HCT116 (cell line): ENCODE data around the gene CCDC14. TPM values are rescaled to one million over a fixed set of nuclear protein-coding genes. Genes with fewer than 3 reads are reported as not detected.

ENCODE experiments used
- ATAC-seq: fragments of 200-7000 bp; cut with Tn5 transposase; 2 replicates; pipeline ENCODE4 v1.9.1; 2020; ENCODE audit warnings: mild to moderate bottlenecking, moderate library complexity
- BruUV-seq: library from RNA; stranded (reverse); fragments of 400-500 nt; replicated peaks from 2 replicates; lab custom pipeline; 2021; lab: Mats Ljungman, UMichigan
- CTCF ChIA-PET: fragments of 300-600 bp; sonication (Branson Sonifier 250); formaldehyde crosslinking; loops from one replicate; lab custom pipeline; 2021; ENCODE audit warnings: antibody characterized with exemption; lab: Charles Lee
- POLR2A ChIA-PET: fragments of 300-600, 350-600 bp; sonication (Branson Sonifier 250); formaldehyde crosslinking; loops from one replicate; lab custom pipeline; 2021; ENCODE audit warnings: antibody characterized with exemption; lab: Charles Lee
- RAD21 ChIA-PET, 2 experiments: fragments of 300-600 bp; sonication (Branson Sonifier 250); formaldehyde crosslinking; loops; one replicate each; lab custom pipeline; 2023; ENCODE audit warnings: low total read pairs in 2 of 2; ENCODE audit not compliant: uncharacterized antibody in 2 of 2, unreplicated experiment in 2 of 2, low non-redundant PET in 1 of 2; lab: Charles Lee
- DNase-seq: peaks from one replicate; pipeline ENCODE4 v3.0.0-alpha.2; 2010; ENCODE audit warnings: low read depth, low spot score
- H2AFZ ChIP-seq: fragments of 200-600 bp; shearing (Covaris generic), sonication (generic); 2 replicates; pipeline ENCODE4 v1.6.1; 2017; ENCODE audit warnings: low read depth, mixed run types, mixed read lengths, antibody characterized with exemption, low read length; ENCODE audit not compliant: poor library complexity, severe bottlenecking
- H3K27ac ChIP-seq: 2 replicates; pipeline ENCODE4 v1.5.1; 2012; ENCODE audit warnings: low read depth, low read length
- H3K27me3 ChIP-seq: fragments of 200-600 bp; sonication (generic); 2 replicates; pipeline ENCODE4 v1.6.1; 2016; ENCODE audit warnings: mixed run types, low read length, mixed read lengths; ENCODE audit not compliant: insufficient read depth
- H3K36me3 ChIP-seq, 2 experiments: fragments of 200-500 bp in 1 of 2; fragments of 200-600 bp in 1 of 2; sonication (Bioruptor generic) in 1 of 2; sonication (generic) in 1 of 2; 2 replicates each; pipeline versions ENCODE4 v1.5.1 to v1.6.1; 2014 to 2016; ENCODE audit warnings: low read length in 2 of 2, inconsistent platforms in 1 of 2, mixed read lengths in 1 of 2, mixed run types in 1 of 2; ENCODE audit not compliant: insufficient read depth in 2 of 2, control insufficient read depth in 1 of 2
- H3K4me1 ChIP-seq, 2 experiments: fragments of 200-600 bp in 1 of 2; sonication (generic) in 1 of 2; 2 replicates each; pipeline versions ENCODE4 v1.5.1 to v1.6.1; 2012 to 2017; ENCODE audit warnings: low read length in 2 of 2, inconsistent platforms in 1 of 2, mild to moderate bottlenecking in 1 of 2, mixed read lengths in 1 of 2, mixed run types in 1 of 2, moderate library complexity in 1 of 2; ENCODE audit not compliant: insufficient read depth in 2 of 2, control insufficient read depth in 1 of 2
- H3K4me2 ChIP-seq: fragments of 200-600 bp; sonication (generic); 2 replicates; pipeline ENCODE4 v1.6.1; 2017; ENCODE audit warnings: mixed run types, low read length, mixed read lengths
- H3K4me3 ChIP-seq, 2 experiments: fragments of 200-600 bp in 1 of 2; sonication (generic) in 1 of 2; replicated peaks in 1 of 2; 2 replicates each; pipeline ENCODE4 v1.5.1; 2011 to 2016; ENCODE audit warnings: low read length in 2 of 2, control low read depth in 1 of 2, low read depth in 1 of 2, mild to moderate bottlenecking in 1 of 2, mixed read lengths in 1 of 2, mixed run types in 1 of 2
- H3K79me2 ChIP-seq: fragments of 200-600 bp; sonication (generic); 2 replicates; pipeline ENCODE4 v1.6.1; 2017; ENCODE audit warnings: mild to moderate bottlenecking, mixed run types, low read length, moderate library complexity, mixed read lengths; ENCODE audit not compliant: insufficient read depth
- H3K9ac ChIP-seq: fragments of 200-600 bp; sonication (generic); 2 replicates; pipeline ENCODE4 v1.6.1; 2016; ENCODE audit warnings: low read length, mixed read lengths
- H3K9me2 ChIP-seq: fragments of 200-600 bp; sonication (generic), shearing (Covaris generic); 2 replicates; pipeline ENCODE4 v1.6.1; 2017; ENCODE audit warnings: mixed run types, mild to moderate bottlenecking, moderate library complexity; ENCODE audit not compliant: insufficient read depth
- H3K9me3 ChIP-seq, 2 experiments: fragments of 200-500 bp in 1 of 2; fragments of 200-600 bp in 1 of 2; sonication (Bioruptor generic) in 1 of 2; sonication (generic) in 1 of 2; 2 replicates each; pipeline ENCODE4 v1.6.1; 2014 to 2017; ENCODE audit warnings: low read length in 2 of 2, mixed read lengths in 2 of 2, inconsistent platforms in 1 of 2, low read depth in 1 of 2, mild to moderate bottlenecking in 1 of 2, mixed run types in 1 of 2, moderate library complexity in 1 of 2; ENCODE audit not compliant: control insufficient read depth in 1 of 2, insufficient read depth in 1 of 2
- H4K20me1 ChIP-seq: fragments of 200-600 bp; sonication (generic), shearing (Covaris generic); 2 replicates; pipeline ENCODE4 v1.6.1; 2017; ENCODE audit warnings: mixed run types, mild to moderate bottlenecking, moderate library complexity; ENCODE audit not compliant: insufficient read depth
- CBX3 ChIP-seq: IDR thresholded peaks from 2 replicates; pipeline ENCODE4 v1.6.1; 2012; ENCODE audit warnings: low read depth
- ELF1 ChIP-seq: IDR thresholded peaks from 2 replicates; pipeline ENCODE4 v1.6.1; 2012; ENCODE audit warnings: low read depth, borderline replicate concordance
- EZH2phosphoT487 ChIP-seq: fragments of 200-600 bp; IDR thresholded peaks from 2 replicates; pipeline ENCODE4 v1.6.1; 2018; ENCODE audit warnings: antibody characterized with exemption, borderline replicate concordance
- POLR2A ChIP-seq: IDR thresholded peaks from 2 replicates; pipeline ENCODE4 v1.7.0; 2011; ENCODE audit warnings: borderline replicate concordance; ENCODE audit not compliant: insufficient read depth, insufficient read length; ENCODE audit errors: extremely low read depth
- POLR2AphosphoS5 ChIP-seq: IDR thresholded peaks from 2 replicates; pipeline ENCODE4 v1.6.1; 2011; ENCODE audit warnings: mild to moderate bottlenecking, low read depth, low read length, moderate library complexity
- RAD21 ChIP-seq: IDR thresholded peaks from 2 replicates; pipeline ENCODE4 v1.6.1; 2012; ENCODE audit warnings: low read depth, mild to moderate bottlenecking
- SIN3A ChIP-seq: IDR thresholded peaks from 2 replicates; pipeline ENCODE4 v1.6.1; 2012; ENCODE audit warnings: low read depth
- SP1 ChIP-seq: IDR thresholded peaks from 2 replicates; pipeline ENCODE4 v1.6.1; 2012; ENCODE audit warnings: low read depth
- TCF7L2 ChIP-seq: IDR thresholded peaks from 2 replicates; pipeline ENCODE4 v1.7.0; 2011; ENCODE audit warnings: borderline replicate concordance, inconsistent platforms; ENCODE audit not compliant: insufficient read depth, insufficient read length; ENCODE audit errors: extremely low read depth
- ZFX ChIP-seq: fragments of 450-650 bp; IDR thresholded peaks from 2 replicates; pipeline ENCODE4 v1.6.1; 2017
- ZNF274 ChIP-seq: fragments of 200-500 bp; sonication (Bioruptor generic); IDR thresholded peaks from 2 replicates; pipeline ENCODE4 v1.6.1; 2014; ENCODE audit warnings: mild to moderate bottlenecking, low read depth, low read length, inconsistent platforms
- intact Hi-C: fragments of 100-400 bp; cut with micrococcal nuclease; formaldehyde crosslinking; loops from 2 replicates; pipeline ENCODE4 v1.10.0; 2022
- total RNA-seq: library from RNA; stranded (reverse); gene quantifications from one replicate; pipeline ENCODE4 v1.2.1, GENCODE V29; 2021; ENCODE audit not compliant: unreplicated experiment
- TF ChIP-seq, protein P1 (sequence below): IDR thresholded peaks from 2 replicates; pipeline ENCODE4 v1.6.1; 2012; ENCODE audit warnings: low read depth
- TF ChIP-seq, protein P2 (sequence below): IDR thresholded peaks from 2 replicates; pipeline ENCODE4 v1.6.1; 2012
- TF ChIP-seq, protein P3 (sequence below), 3 experiments: fragments of 200-600 bp in 1 of 3; sonication (generic) in 1 of 3; IDR thresholded peaks in 2 of 3; conservative IDR thresholded peaks in 1 of 3; 2 replicates each; pipeline ENCODE4 v1.5.1; 2012 to 2017; ENCODE audit warnings: low read depth in 2 of 3, low read length in 2 of 3, antibody characterized with exemption in 1 of 3, borderline replicate concordance in 1 of 3, control low read depth in 1 of 3, mild to moderate bottlenecking in 1 of 3, mixed read lengths in 1 of 3, mixed run types in 1 of 3, moderate library complexity in 1 of 3; ENCODE audit not compliant: insufficient read depth in 1 of 3

Gene CCDC14
- total RNA-seq, 1 experiment from 2014 or later: 54.5 TPM

DNA sequence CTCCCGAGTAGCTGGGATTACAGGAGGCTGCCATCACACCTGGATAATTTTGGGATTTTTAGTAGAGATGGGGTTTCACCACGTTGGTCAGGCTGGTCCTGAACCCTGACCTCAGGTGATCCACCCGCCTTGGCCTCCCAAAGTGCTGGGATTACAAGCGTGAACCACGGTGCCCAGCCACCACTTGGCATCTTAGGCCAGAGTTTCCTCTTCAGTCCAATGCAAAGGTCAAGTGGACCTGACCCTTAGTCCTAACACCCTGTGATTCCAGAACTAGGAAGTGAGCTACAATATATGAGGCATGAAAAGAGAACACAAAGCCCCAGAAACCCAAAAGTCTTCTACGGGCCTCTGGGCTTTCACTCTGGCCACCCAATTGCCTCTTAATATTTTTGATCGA is 82.2 kb downstream of the CCDC14 start:
- Histone ChIP-seq H3K79me2 (no peaks in the 10 kb centered on the region), H4K20me1 (no peaks in the 10 kb centered on the region), H3K9me3 (no peaks in the 10 kb centered on the region), H3K9me2 (no peaks in the 10 kb centered on the region), H3K36me3 (no peaks in the 10 kb centered on the region), H3K4me2 (no peak overlapping the region), H3K9ac (no peak overlapping the region), H3K27me3 (no peaks in the 10 kb centered on the region), H3K4me1 (peaks cover 2 to 5% of the 10 kb centered on the region in 2 experiments; a peak in 3 of 4 replicates), H2AFZ (no peak overlapping the region), H3K27ac (no peak overlapping the region), H3K4me3 (no peak overlapping the region)
- ChIA-PET CTCF (no interaction called here), POLR2A (no interaction called here), RAD21 (interaction anchor here in 1 of 2 experiments (1.0 kb wide), 1 partner anchor 129 kb away, joined by 3 read pairs; no protein-coding TSS in a partner anchor)
- TF ChIP-seq CBX3 (no peak), EZH2phosphoT487 (no peak), SP1 (no peak), RAD21 (no peak), ZNF274 (no peak)
- intact Hi-C loops: loop anchor here (5.0 kb wide), 1 partner anchor 227 kb away; no protein-coding TSS in a partner anchor
- no TSS peak for BruUV-seq
- DNase-seq: no peak
- ATAC-seq: no peak

DNA sequence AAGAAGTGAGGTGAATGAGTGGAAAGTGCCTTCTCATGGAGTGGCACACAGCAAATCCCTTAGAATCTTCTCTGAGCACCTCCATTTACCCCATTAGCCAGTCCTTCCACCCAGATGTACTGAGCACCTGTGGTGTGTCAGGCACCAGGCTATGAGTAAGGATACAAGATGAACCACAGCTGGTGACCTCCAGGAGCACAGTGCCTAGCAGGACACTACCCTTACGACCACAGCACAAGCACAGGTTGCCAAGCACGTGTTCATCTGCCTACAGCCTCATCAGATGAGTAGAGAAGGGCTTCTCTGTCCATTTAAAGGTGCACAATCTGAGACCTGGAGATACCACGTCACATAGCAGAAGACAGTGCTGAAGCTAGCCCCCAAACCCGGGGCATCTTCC is 83.1 kb downstream of the CCDC14 start:
- ChIA-PET POLR2A (no interaction called here), RAD21 (no interaction called here), CTCF (interaction anchor here (0.9 kb wide), 1 partner anchor 8 kb away, joined by 3 read pairs; no protein-coding TSS in a partner anchor)
- H2AFZ ChIP-seq: no peak overlapping the region
- BruUV-seq: no TSS peak
- H3K9ac ChIP-seq: no peak overlapping the region
- no peak overlapping the region for H3K4me2 ChIP-seq
- H4K20me1 ChIP-seq: no peaks in the 10 kb centered on the region
- DNase-seq: no peak
- H3K27me3 ChIP-seq: no peaks in the 10 kb centered on the region
- H3K9me3 ChIP-seq: no peaks in the 10 kb centered on the region
- no peaks in the 10 kb centered on the region for H3K36me3 ChIP-seq
- H3K4me3 ChIP-seq: no peak overlapping the region
- no peaks in the 10 kb centered on the region for H3K4me1 ChIP-seq
- no peak for ATAC-seq
- no peak overlapping the region for H3K27ac ChIP-seq
- no peaks in the 10 kb centered on the region for H3K79me2 ChIP-seq
- intact Hi-C loops: loop anchor here (1.0 to 5.0 kb wide), 2 partner anchors 201 to 226 kb away; no protein-coding TSS in a partner anchor
- no peaks in the 10 kb centered on the region; the same call in 1 of the 2 replicates for H3K9me2 ChIP-seq
- TF ChIP-seq POLR2A (no peak), RAD21 (no peak), SP1 (no peak), ELF1 (no peak), ZFX (no peak), CBX3 (no peak), EZH2phosphoT487 (no peak), POLR2AphosphoS5 (no peak), ZNF274 (no peak), TCF7L2 (no peak), SIN3A (no peak)
- TF ChIP-seq, protein P1, sequence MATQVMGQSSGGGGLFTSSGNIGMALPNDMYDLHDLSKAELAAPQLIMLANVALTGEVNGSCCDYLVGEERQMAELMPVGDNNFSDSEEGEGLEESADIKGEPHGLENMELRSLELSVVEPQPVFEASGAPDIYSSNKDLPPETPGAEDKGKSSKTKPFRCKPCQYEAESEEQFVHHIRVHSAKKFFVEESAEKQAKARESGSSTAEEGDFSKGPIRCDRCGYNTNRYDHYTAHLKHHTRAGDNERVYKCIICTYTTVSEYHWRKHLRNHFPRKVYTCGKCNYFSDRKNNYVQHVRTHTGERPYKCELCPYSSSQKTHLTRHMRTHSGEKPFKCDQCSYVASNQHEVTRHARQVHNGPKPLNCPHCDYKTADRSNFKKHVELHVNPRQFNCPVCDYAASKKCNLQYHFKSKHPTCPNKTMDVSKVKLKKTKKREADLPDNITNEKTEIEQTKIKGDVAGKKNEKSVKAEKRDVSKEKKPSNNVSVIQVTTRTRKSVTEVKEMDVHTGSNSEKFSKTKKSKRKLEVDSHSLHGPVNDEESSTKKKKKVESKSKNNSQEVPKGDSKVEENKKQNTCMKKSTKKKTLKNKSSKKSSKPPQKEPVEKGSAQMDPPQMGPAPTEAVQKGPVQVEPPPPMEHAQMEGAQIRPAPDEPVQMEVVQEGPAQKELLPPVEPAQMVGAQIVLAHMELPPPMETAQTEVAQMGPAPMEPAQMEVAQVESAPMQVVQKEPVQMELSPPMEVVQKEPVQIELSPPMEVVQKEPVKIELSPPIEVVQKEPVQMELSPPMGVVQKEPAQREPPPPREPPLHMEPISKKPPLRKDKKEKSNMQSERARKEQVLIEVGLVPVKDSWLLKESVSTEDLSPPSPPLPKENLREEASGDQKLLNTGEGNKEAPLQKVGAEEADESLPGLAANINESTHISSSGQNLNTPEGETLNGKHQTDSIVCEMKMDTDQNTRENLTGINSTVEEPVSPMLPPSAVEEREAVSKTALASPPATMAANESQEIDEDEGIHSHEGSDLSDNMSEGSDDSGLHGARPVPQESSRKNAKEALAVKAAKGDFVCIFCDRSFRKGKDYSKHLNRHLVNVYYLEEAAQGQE: no peak
- TF ChIP-seq, protein P2, sequence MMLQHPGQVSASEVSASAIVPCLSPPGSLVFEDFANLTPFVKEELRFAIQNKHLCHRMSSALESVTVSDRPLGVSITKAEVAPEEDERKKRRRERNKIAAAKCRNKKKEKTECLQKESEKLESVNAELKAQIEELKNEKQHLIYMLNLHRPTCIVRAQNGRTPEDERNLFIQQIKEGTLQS: no peak
- TF ChIP-seq, protein P3, sequence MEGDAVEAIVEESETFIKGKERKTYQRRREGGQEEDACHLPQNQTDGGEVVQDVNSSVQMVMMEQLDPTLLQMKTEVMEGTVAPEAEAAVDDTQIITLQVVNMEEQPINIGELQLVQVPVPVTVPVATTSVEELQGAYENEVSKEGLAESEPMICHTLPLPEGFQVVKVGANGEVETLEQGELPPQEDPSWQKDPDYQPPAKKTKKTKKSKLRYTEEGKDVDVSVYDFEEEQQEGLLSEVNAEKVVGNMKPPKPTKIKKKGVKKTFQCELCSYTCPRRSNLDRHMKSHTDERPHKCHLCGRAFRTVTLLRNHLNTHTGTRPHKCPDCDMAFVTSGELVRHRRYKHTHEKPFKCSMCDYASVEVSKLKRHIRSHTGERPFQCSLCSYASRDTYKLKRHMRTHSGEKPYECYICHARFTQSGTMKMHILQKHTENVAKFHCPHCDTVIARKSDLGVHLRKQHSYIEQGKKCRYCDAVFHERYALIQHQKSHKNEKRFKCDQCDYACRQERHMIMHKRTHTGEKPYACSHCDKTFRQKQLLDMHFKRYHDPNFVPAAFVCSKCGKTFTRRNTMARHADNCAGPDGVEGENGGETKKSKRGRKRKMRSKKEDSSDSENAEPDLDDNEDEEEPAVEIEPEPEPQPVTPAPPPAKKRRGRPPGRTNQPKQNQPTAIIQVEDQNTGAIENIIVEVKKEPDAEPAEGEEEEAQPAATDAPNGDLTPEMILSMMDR (IDR thresholded peaks at IDR 0.05 in 2 of 3, conservative IDR thresholded peaks at IDR 0.05 in 1 of 3; ENCODE audit: borderline replicate concordance in 1 of 3, insufficient read depth in 1 of 3, low read depth in 2 of 3, low read length in 2 of 3): no peak
